ENCODE data around the gene FBLN1. TPM values are rescaled to one million over a fixed set of nuclear protein-coding genes. Genes with fewer than 3 reads are reported as not detected.

FBLN1 gene
- total and polyA plus RNA-seq, 2 of the 8 experiments (the other 6 are each of a cell fraction or from before 2014, with no cell fraction given) = 159 to 168 TPM

DNA sequence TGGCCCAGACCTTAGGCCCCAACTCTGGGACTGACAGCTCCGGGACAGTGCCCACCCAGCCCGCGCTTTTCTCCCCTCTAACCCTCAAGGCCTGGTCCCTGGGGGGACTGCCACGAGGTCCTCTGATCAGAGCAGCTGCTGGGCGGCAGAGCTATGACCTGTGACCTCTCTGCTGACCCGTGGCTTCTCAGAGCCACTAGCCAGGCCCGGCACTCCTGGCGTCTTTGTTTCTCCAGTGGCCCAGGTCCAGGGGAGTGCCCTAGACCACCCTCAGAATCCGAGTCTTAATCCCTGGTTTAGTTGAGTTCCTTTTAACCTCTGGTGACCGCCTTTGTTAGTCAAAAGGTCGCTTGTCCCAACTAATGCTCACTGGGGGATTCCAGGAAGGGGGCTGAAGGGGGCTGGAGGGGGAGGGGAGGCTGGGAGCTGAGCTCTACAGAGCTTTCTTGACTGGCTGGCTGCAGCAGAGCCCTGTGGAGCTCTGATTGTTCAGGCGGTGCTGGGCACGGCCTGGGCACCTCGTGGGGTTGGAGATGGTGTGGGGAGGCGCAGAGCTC lies 1.2 kb downstream of the FBLN1 start (continued):
- TF ChIP-seq SAP30 (IDR thresholded peaks at IDR 0.05; ENCODE audit: insufficient read depth, insufficient replicate concordance, low read length) = no peak

Data from H1 (cell line).